AG09309 (cell line): ENCODE measurements around the gene NSMF.

Experiments used
- DNase-seq: peaks from one replicate; pipeline ENCODE4 v3.0.0-alpha.2; 2010; ENCODE audit warnings: low read depth
- H3K4me3 ChIP-seq: 2 replicates; pipeline ENCODE4 v1.5.1; 2011; ENCODE audit warnings: mild to moderate bottlenecking, low read depth, low read length, moderate library complexity; ENCODE audit not compliant: control insufficient read depth
- CTCF ChIP-seq: IDR thresholded peaks from 2 replicates; pipeline ENCODE4 v1.5.1; 2011; ENCODE audit warnings: mild to moderate bottlenecking, low read depth, low read length, inconsistent platforms; ENCODE audit not compliant: insufficient read depth, control insufficient read depth; ENCODE audit errors: missing control alignments

Gene NSMF

GRCh38 chr9:137501457-137501856 lies 42.3 kb upstream of the NSMF start:
- no peak overlapping the region for H3K4me3 ChIP-seq
- DNase-seq: no peak
- TF ChIP-seq CTCF: no peak

GRCh38 chr9:137500666-137501397 lies 41.7 kb upstream of the NSMF start:
- DNase-seq: no peak
- no peak for TF ChIP-seq CTCF
- H3K4me3 ChIP-seq: no peak overlapping the region

GRCh38 chr9:137499858-137500661 lies 40.9 kb upstream of the NSMF start:
- no peak for TF ChIP-seq CTCF
- no peak for DNase-seq
- no peak overlapping the region for H3K4me3 ChIP-seq

GRCh38 chr9:137499416-137499815 lies 40.3 kb upstream of the NSMF start:
- no peak overlapping the region for H3K4me3 ChIP-seq
- TF ChIP-seq CTCF: no peak
- no peak for DNase-seq

GRCh38 chr9:137498720-137499150 lies 39.6 kb upstream of the NSMF start:
- no peak overlapping the region for H3K4me3 ChIP-seq
- DNase-seq: no peak
- no peak for TF ChIP-seq CTCF

GRCh38 chr9:137497921-137498719 lies 39.0 kb upstream of the NSMF start:
- no peak for TF ChIP-seq CTCF
- no peak for DNase-seq
- H3K4me3 ChIP-seq: no peak overlapping the region
